HEK293 (cell line): ENCODE data around the gene LRRIQ3.

Experiments used
- CTCF ChIA-PET: fragments of 350-600 bp; formaldehyde crosslinking; extraction: SDS; loops from one replicate; lab custom pipeline; 2021; ENCODE audit warnings: antibody characterized with exemption; lab: Yijun Ruan, JAX
- POLR2A ChIA-PET: fragments of 300-600 bp; formaldehyde crosslinking; extraction: SDS; loops from one replicate; lab custom pipeline; 2020; ENCODE audit warnings: antibody characterized with exemption, inconsistent platforms; lab: Yijun Ruan, JAX
- H3K27ac ChIP-seq: fragments of 200-500 bp; sonication (Bioruptor generic); 2 replicates; pipeline ENCODE4 v1.5.1; 2014; ENCODE audit warnings: low read depth, low read length, control low read depth, inconsistent platforms; ENCODE audit errors: extremely low read depth
- H3K36me3 ChIP-seq, 2 experiments: fragments of 200-500 bp in 1 of 2; sonication (Bioruptor generic) in 1 of 2; 1 replicate in 1 of 2; 2 replicates in 1 of 2; pipeline ENCODE4 v1.5.1; 2014 to 2017; ENCODE audit warnings: inconsistent platforms in 2 of 2, low read length in 2 of 2; ENCODE audit not compliant: control insufficient read depth in 2 of 2, insufficient read depth in 1 of 2
- H3K4me1 ChIP-seq: fragments of 200-500 bp; sonication (Bioruptor generic); 2 replicates; pipeline ENCODE4 v1.5.1; 2014; ENCODE audit warnings: mild to moderate bottlenecking, low read length, inconsistent platforms; ENCODE audit not compliant: control insufficient read depth, insufficient read depth
- H3K4me3 ChIP-seq: 2 replicates; pipeline ENCODE4 v1.5.1; 2011; ENCODE audit warnings: low read depth, mild to moderate bottlenecking, control low read depth, low read length, moderate library complexity
- H3K9me3 ChIP-seq: fragments of 200-500 bp; sonication (Bioruptor generic); 2 replicates; pipeline ENCODE4 v1.5.1; 2014; ENCODE audit warnings: low read depth, low read length, inconsistent platforms; ENCODE audit not compliant: control insufficient read depth, insufficient read depth
- KLF8 ChIP-seq: fragments of 450-650 bp; formaldehyde crosslinking; IDR thresholded peaks from 2 replicates; pipeline ENCODE4 v1.5.1; 2016; ENCODE audit warnings: missing biosample characterization, missing genetic modification characterization
- SALL2 ChIP-seq: fragments of 450-650 bp; formaldehyde crosslinking; IDR thresholded peaks from 2 replicates; pipeline ENCODE4 v1.5.0; 2017; ENCODE audit warnings: missing biosample characterization, mild to moderate bottlenecking, missing genetic modification characterization, borderline replicate concordance
- SCRT2 ChIP-seq: fragments of 450-650 bp; formaldehyde crosslinking; IDR thresholded peaks from 2 replicates; pipeline ENCODE4 v1.5.1; 2016; ENCODE audit warnings: missing biosample characterization, missing genetic modification characterization
- ZBTB1 ChIP-seq: fragments of 450-650 bp; formaldehyde crosslinking; IDR thresholded peaks from 2 replicates; pipeline ENCODE4 v1.5.1; 2016; ENCODE audit warnings: missing biosample characterization, missing genetic modification characterization
- ZFHX2 ChIP-seq: fragments of 450-650 bp; formaldehyde crosslinking; conservative IDR thresholded peaks from 2 replicates; pipeline ENCODE4 v1.5.1; 2016; ENCODE audit warnings: missing biosample characterization, missing genetic modification characterization
- ZNF16 ChIP-seq: fragments of 450-650 bp; formaldehyde crosslinking; IDR thresholded peaks from 2 replicates; pipeline ENCODE4 v1.5.1; 2016; ENCODE audit warnings: low read depth, missing biosample characterization, missing genetic modification characterization
- ZNF169 ChIP-seq: fragments of 450-650 bp; formaldehyde crosslinking; IDR thresholded peaks from 2 replicates; pipeline ENCODE4 v1.5.1; 2016; ENCODE audit warnings: missing biosample characterization, missing genetic modification characterization
- ZNF184 ChIP-seq: fragments of 450-650 bp; IDR thresholded peaks from 2 replicates; pipeline ENCODE4 v1.5.1; 2018; ENCODE audit warnings: missing biosample characterization, mild to moderate bottlenecking, missing genetic modification characterization
- ZNF266 ChIP-seq: fragments of 450-650 bp; formaldehyde crosslinking; IDR thresholded peaks from 2 replicates; pipeline ENCODE4 v1.5.1; 2016; ENCODE audit warnings: missing biosample characterization, missing genetic modification characterization, low read depth
- ZNF292 ChIP-seq: fragments of 450-650 bp; formaldehyde crosslinking; IDR thresholded peaks from 2 replicates; pipeline ENCODE4 v1.5.1; 2016; ENCODE audit warnings: low read depth, missing biosample characterization, missing genetic modification characterization, borderline replicate concordance
- ZNF354C ChIP-seq: fragments of 450-650 bp; formaldehyde crosslinking; IDR thresholded peaks from 2 replicates; pipeline ENCODE4 v1.5.1; 2016; ENCODE audit warnings: missing biosample characterization, missing genetic modification characterization, low read depth, borderline replicate concordance
- ZNF362 ChIP-seq: fragments of 450-650 bp; formaldehyde crosslinking; IDR thresholded peaks from 2 replicates; pipeline ENCODE4 v1.5.1; 2016; ENCODE audit warnings: missing biosample characterization, missing genetic modification characterization
- ZNF530 ChIP-seq: fragments of 450-650 bp; formaldehyde crosslinking; IDR thresholded peaks from 2 replicates; pipeline ENCODE4 v1.5.1; 2016; ENCODE audit warnings: low read depth, missing biosample characterization, missing genetic modification characterization
- ZNF544 ChIP-seq: fragments of 450-650 bp; formaldehyde crosslinking; IDR thresholded peaks from 2 replicates; pipeline ENCODE4 v1.5.0; 2017; ENCODE audit warnings: missing biosample characterization, missing genetic modification characterization
- ZNF561 ChIP-seq: fragments of 450-650 bp; IDR thresholded peaks from 2 replicates; pipeline ENCODE4 v1.5.1; 2018; ENCODE audit warnings: missing biosample characterization, missing genetic modification characterization, borderline replicate concordance
- ZNF621 ChIP-seq: fragments of 450-650 bp; formaldehyde crosslinking; IDR thresholded peaks from 2 replicates; pipeline ENCODE4 v1.5.1; 2017; ENCODE audit warnings: missing biosample characterization, missing genetic modification characterization
- ZNF623 ChIP-seq: fragments of 450-650 bp; formaldehyde crosslinking; IDR thresholded peaks from 2 replicates; pipeline ENCODE4 v1.5.1; 2016; ENCODE audit warnings: missing biosample characterization, missing genetic modification characterization
- ZNF677 ChIP-seq: fragments of 450-650 bp; IDR thresholded peaks from 2 replicates; pipeline ENCODE4 v1.5.0; 2018; ENCODE audit warnings: missing biosample characterization, mild to moderate bottlenecking, missing genetic modification characterization, moderate library complexity
- ZNF692 ChIP-seq: fragments of 450-650 bp; formaldehyde crosslinking; IDR thresholded peaks from 2 replicates; pipeline ENCODE4 v1.5.1; 2016; ENCODE audit warnings: missing biosample characterization, missing genetic modification characterization
- ZNF777 ChIP-seq: fragments of 450-650 bp; formaldehyde crosslinking; IDR thresholded peaks from 2 replicates; pipeline ENCODE4 v1.5.1; 2017; ENCODE audit warnings: missing biosample characterization, missing genetic modification characterization, borderline replicate concordance
- ZNF785 ChIP-seq: fragments of 450-650 bp; formaldehyde crosslinking; IDR thresholded peaks from 2 replicates; pipeline ENCODE4 v1.5.1; 2016; ENCODE audit warnings: missing biosample characterization, missing genetic modification characterization
- ZSCAN30 ChIP-seq: fragments of 450-650 bp; IDR thresholded peaks from 2 replicates; pipeline ENCODE4 v1.5.1; 2018; ENCODE audit warnings: missing biosample characterization, mild to moderate bottlenecking, missing genetic modification characterization, moderate library complexity
- TF ChIP-seq, protein P1 (sequence below): fragments of 450-650 bp; formaldehyde crosslinking; IDR thresholded peaks from 2 replicates; pipeline ENCODE4 v1.5.1; 2016; ENCODE audit warnings: missing biosample characterization, missing genetic modification characterization
- TF ChIP-seq, protein P2 (sequence below): fragments of 450-650 bp; formaldehyde crosslinking; IDR thresholded peaks from 2 replicates; pipeline ENCODE4 v1.5.1; 2016; ENCODE audit warnings: missing biosample characterization, missing genetic modification characterization

Gene LRRIQ3

DNA sequence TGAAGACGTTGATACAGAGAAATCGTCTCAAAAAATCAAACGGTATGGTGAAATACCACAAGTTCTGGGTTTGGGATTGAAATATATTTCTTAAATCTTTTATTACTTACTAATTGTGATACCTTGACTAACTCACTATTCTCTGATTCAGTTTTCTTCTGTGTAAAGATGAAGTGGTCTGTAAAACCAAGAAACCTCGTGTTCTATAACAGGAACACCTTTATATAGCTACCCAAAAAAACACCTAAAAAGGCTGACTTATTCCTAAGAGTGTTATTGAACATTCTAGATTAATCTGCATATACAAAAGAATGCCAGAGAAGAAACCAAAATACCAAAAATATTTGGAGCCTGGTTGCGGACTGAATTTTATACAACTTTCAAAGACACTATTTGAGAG, 721 bp downstream of the LRRIQ3 start:
- H3K27ac ChIP-seq, result no peak overlapping the region
- peaks cover 0 to 3% of the 10 kb centered on the region in 2 experiments; a peak in 1 of 3 replicates for H3K36me3 ChIP-seq
- ChIA-PET POLR2A (no interaction called here), CTCF (no interaction called here)
- H3K9me3 ChIP-seq, result no peaks in the 10 kb centered on the region
- TF ChIP-seq ZNF184 (tag by site-specific recombination) (no peak), ZNF561 (tag by site-specific recombination) (no peak), ZNF292 (no peak)
- no peaks in the 10 kb centered on the region for H3K4me1 ChIP-seq
- H3K4me3 ChIP-seq, result no peak overlapping the region

- Histone ChIP-seq H3K36me3 (no peaks in the 10 kb centered on the region), H3K4me1 (no peaks in the 10 kb centered on the region), H3K27ac (no peak overlapping the region), H3K9me3 (no peaks in the 10 kb centered on the region), H3K4me3 (no peak overlapping the region)
- ChIA-PET POLR2A (no interaction called here), CTCF (no interaction called here)
- TF ChIP-seq ZNF785 (tag by site-specific recombination), result no peak
- no peak for TF ChIP-seq ZNF677 (tag by site-specific recombination)
- TF ChIP-seq ZNF623 (tag by site-specific recombination), result no peak
- TF ChIP-seq ZFHX2 (tag by site-specific recombination), result no peak
- TF ChIP-seq ZNF16 (tag by site-specific recombination), result no peak
- TF ChIP-seq ZNF621, result no peak
- TF ChIP-seq ZNF777 (tag by site-specific recombination), result no peak
- TF ChIP-seq, protein P1, sequence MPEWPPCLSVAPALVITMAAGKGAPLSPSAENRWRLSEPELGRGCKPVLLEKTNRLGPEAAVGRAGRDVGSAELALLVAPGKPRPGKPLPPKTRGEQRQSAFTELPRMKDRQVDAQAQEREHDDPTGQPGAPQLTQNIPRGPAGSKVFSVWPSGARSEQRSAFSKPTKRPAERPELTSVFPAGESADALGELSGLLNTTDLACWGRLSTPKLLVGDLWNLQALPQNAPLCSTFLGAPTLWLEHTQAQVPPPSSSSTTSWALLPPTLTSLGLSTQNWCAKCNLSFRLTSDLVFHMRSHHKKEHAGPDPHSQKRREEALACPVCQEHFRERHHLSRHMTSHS (tag by site-specific recombination), result no peak
- no peak for TF ChIP-seq SCRT2
- TF ChIP-seq ZNF362 (tag by site-specific recombination), result no peak
- no peak for TF ChIP-seq ZNF530
- TF ChIP-seq, protein P2, sequence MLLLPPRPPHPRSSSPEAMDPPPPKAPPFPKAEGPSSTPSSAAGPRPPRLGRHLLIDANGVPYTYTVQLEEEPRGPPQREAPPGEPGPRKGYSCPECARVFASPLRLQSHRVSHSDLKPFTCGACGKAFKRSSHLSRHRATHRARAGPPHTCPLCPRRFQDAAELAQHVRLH (tag by site-specific recombination), result no peak
- no peak for TF ChIP-seq ZNF692
- no peak for TF ChIP-seq ZBTB1 (tag by site-specific recombination)
- no peak for TF ChIP-seq ZSCAN30 (tag by site-specific recombination)
Measured at GRCh38 chr1:74195339-74195738, 2.6 kb downstream of the LRRIQ3 start.

- Histone ChIP-seq H3K36me3 (no peaks in the 10 kb centered on the region), H3K4me1 (no peaks in the 10 kb centered on the region), H3K4me3 (no peak overlapping the region), H3K9me3 (no peaks in the 10 kb centered on the region), H3K27ac (no peak overlapping the region)
- POLR2A ChIA-PET, result no interaction called here
- CTCF ChIA-PET, result no interaction called here
- no peak for TF ChIP-seq ZNF169 (tag by site-specific recombination)
- no peak for TF ChIP-seq ZNF266 (tag by site-specific recombination)
- no peak for TF ChIP-seq SALL2 (tag by site-specific recombination)
- no peak for TF ChIP-seq KLF8
- no peak for TF ChIP-seq ZNF362 (tag by site-specific recombination)
- TF ChIP-seq ZNF544 (tag by site-specific recombination), result no peak
- no peak for TF ChIP-seq ZNF354C
Measured at GRCh38 chr1:74193908-74194307, 4.1 kb downstream of the LRRIQ3 start.
